ENCODE measurements around the gene SLC4A11.

Gene SLC4A11

GRCh38 chr20:3233131-3233990 lies 5.6 kb downstream of the SLC4A11 start:
- TF ChIP-seq CTCF (IDR thresholded peaks at IDR 0.05; ENCODE audit: insufficient read depth, missing control alignments) = no peak
- no peak for DNase-seq (ENCODE audit: insufficient read length, low spot score)
- FAIRE-seq = no peak

GRCh38 chr20:3231889-3232588 lies 7.0 kb downstream of the SLC4A11 start:
- FAIRE-seq = no peak
- TF ChIP-seq CTCF (IDR thresholded peaks at IDR 0.05; ENCODE audit: insufficient read depth, missing control alignments) = no peak

GRCh38 chr20:3231116-3231515 lies 7.9 kb downstream of the SLC4A11 start:
- FAIRE-seq (no peak), DNase-seq (ENCODE audit: insufficient read length, low spot score) (no peak)
- no peak for TF ChIP-seq CTCF (IDR thresholded peaks at IDR 0.05; ENCODE audit: insufficient read depth, missing control alignments)

More at GRCh38 chr20:3231889-3232588, 7.0 kb downstream of the SLC4A11 start:
- no peak for DNase-seq (ENCODE audit: insufficient read length, low spot score)

GRCh38 chr20:3229798-3230197 lies 9.2 kb downstream of the SLC4A11 start:
- DNase-seq (ENCODE audit: insufficient read length, low spot score) (no peak), FAIRE-seq (no peak)
- TF ChIP-seq CTCF (IDR thresholded peaks at IDR 0.05; ENCODE audit: insufficient read depth, missing control alignments) = no peak

GRCh38 chr20:3229158-3229557 lies 9.8 kb downstream of the SLC4A11 start:
- FAIRE-seq = no peak
- no peak for DNase-seq (ENCODE audit: insufficient read length, low spot score)
- no peak for TF ChIP-seq CTCF (IDR thresholded peaks at IDR 0.05; ENCODE audit: insufficient read depth, missing control alignments)

GRCh38 chr20:3228750-3229032 lies 10.3 kb downstream of the SLC4A11 start:
- FAIRE-seq = no peak
- TF ChIP-seq CTCF (IDR thresholded peaks at IDR 0.05; ENCODE audit: insufficient read depth, missing control alignments) = no peak
- DNase-seq (ENCODE audit: insufficient read length, low spot score) = no peak
